Ecto neural progenitor cell (in vitro differentiated cells): ENCODE data around the gene FBXW7.

Experiments used
- DNase-seq: peaks from one replicate; pipeline ENCODE4 v3.0.0-alpha.2; 2018; ENCODE audit warnings: low spot score

Gene FBXW7

DNA sequence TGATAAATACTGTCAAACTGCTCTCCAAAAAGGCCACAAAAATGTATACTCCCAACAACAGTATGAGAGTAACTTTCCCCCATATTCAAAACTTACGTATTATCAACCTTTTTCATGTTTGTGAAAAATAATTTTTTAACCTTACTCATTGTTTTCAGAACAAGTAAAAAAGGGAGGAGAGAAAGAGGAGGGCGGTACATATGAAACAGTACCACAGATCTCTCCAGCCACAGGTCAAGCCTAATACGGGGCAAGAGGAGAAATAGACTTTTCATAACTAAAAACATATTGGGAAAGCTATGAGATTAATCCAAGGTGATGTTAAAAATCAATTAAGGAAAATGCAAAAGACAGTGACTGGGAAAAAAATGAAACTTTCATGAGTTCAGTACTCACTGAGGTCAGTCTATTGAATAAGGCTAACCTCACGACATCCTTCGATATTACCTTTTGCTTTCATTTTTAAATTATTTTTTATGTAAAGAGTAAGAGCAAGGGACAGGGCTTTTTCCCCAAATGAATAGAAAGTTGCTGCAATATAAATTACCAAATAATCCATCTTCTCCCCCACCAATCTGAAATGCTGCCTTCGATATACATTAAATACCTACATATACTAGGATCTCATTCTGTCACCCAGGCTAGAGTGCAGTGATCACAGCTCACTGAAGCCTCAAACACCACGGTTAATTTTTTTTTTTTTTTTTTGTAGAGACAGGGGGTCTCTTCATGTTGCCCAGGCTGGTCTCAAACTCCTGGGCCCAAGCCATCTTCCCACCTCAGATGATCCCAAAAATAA is 25.3 kb downstream of the FBXW7 start:
- DNase-seq = no peak

- DNase-seq = no peak
Measured at GRCh38 chr4:152509595-152510225, 26.2 kb downstream of the FBXW7 start.

DNA sequence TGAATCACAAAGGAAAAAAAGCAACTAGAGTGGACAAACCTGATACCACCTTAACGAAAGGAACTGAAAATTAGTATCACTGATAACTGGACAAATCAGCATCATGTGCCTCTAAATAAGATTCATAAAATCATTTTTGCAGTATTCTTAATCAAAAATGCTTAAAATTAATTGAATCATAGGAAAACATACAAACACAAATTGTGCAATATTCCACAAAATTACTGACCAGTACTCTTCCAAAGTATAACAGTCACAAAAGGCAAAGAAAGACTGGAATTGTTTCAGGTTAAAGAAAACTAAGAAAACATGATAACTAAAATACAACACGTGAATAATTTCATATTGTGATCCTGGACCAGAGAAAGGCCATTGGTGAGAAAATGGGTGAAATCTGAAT is 27.1 kb downstream of the FBXW7 start:
- DNase-seq = no peak

GRCh38 chr4:152508386-152508785 is 27.5 kb downstream of the FBXW7 start:
- no peak for DNase-seq

GRCh38 chr4:152503653-152504290 is 32.1 kb downstream of the FBXW7 start:
- DNase-seq = no peak

DNA sequence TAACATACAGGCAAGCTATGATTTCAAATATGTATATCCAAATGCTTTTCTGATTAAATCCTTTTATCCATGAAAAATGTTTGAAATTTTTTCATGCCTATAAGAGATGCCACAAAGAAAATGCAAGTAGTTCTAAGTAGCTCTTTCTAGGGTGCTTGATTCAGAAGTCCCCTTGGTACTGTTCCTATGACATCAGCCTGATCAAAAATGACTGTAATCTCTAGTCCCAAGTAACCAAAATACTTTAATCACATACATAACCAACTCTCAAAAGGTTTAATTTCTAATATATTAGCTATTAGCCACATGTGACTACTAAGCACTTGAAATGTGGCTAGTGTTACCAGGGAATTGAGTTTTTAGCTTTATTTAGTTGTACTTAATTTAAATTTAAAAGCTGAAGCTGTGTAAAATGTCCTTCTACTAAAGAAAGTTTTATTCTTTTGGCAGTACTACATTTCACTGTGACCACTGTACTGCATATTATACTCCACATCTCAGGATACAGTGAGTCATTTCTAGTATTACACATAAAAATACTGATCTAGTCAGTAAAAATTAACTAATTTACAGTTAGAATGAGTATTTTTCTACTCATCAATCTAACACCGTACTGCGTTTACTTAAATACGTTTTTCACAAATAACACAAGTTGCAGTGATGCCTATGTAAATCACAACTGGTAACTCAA is 33.9 kb downstream of the FBXW7 start:
- DNase-seq = no peak

DNA sequence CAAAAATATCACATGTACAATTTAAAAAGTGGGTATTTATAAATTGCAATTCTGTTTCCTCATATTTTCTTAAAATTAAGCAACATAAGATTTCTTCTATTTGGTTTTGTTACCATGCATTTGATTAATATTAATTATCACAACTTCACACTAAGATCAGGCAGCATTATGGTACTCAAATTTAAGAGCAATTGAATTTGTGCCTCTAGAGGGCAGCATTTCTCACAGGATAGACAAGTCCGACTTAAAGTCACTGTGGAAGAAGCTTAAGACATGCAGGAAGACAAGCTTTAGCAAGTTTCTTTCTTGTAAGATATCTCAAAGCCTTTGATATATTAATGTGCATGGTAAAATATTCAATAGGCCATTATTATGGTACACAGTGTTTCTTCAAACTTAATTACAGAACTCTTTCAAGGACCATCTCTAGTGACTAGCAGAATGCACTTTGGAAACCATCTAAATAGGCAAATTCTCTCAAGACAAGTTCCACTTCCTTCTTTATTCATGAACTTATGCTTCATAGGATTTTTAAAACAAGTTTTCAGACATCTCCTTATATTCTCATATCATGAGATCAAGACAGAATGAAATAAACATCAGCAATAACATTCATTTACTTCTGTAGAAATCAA is 35.0 kb downstream of the FBXW7 start:
- no peak for DNase-seq

- DNase-seq = no peak
Measured at GRCh38 chr4:152500275-152500674, 35.6 kb downstream of the FBXW7 start.

GRCh38 chr4:152499344-152499743 is 36.5 kb downstream of the FBXW7 start:
- no peak for DNase-seq

GRCh38 chr4:152494020-152494419 is 41.9 kb downstream of the FBXW7 start:
- DNase-seq = no peak

DNA sequence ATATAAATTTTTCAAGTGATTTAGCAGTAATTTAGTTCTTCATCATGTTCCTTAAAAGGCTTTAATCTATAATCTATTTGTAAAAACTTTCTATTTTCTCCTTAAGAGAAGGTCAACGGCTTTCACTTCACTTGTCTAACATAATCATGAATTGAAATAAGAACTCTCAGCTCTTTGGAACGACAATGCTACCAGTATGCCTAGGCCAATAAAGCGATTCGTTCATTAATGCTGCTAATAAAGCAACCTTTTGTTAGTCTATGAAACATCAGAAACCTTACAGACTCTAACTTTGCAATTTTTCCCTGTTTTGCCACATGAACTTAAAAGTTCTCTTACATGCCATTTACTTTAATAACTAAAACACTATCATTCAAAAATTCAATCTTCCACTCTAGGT is 47.6 kb downstream of the FBXW7 start:
- DNase-seq = no peak

DNA sequence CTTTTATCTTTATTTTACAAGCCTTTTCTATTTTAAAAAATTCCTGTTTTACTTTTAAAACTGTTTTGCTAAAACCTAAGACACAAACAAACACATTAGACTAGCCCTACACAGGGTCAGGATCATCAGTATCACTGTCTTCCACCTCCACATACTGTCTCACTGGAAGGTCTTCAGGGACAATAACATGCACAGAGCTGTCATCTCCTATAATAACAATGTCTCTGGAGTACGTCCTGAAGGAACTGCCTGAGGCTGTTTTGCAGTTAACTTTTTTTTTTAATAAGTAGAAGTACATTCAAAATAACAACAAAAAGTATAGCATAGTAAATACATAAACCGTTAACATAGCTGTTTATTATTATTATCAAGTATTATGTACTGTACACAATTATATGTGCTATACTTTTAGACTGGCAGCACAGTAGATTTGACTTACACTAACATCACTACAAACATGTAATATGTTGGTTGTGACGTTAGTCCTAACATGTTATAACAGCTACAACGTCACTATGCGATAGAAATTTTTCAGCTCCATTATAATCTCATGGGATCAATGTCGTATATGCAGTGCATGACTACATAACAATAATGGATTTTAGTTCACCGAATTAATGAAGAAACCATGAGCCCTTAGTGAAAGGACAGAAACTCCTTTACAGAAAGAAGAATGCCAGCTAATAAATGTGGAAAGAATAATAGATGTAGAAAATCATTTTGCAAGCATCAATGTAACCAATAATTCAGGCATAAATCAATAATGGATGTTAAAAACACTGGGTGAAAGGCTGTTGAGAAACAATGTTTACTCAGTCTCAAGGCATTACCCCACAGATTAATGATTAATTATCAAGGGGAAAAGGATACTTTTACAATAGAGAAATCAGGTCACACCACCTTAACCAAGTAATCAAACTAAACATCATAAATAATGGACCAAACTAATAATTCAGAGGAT is 49.2 kb downstream of the FBXW7 start:
- DNase-seq = no peak

GRCh38 chr4:152485726-152486276 is 50.1 kb downstream of the FBXW7 start:
- DNase-seq = no peak

GRCh38 chr4:152482211-152482610 is 53.7 kb downstream of the FBXW7 start:
- no peak for DNase-seq

DNA sequence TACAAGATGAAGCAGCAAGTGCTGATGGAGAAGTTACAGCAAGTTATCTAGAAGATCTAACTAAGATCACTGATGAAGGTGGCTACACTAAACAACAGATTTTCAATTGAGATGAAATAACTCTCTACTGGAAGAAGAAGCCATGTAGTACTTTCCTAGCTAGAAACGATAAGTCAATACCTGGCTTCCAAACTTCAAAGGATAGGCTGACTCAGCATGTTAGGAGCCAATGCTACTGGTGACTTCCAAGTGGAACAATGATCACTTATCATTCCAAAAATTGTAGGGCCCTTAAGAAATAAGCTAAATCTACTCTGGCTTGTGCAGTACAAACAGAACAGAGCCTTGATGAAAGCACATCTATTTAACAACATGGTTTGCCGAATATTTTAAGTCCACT is 55.0 kb downstream of the FBXW7 start:
- DNase-seq = no peak

GRCh38 chr4:152480326-152480725 is 55.6 kb downstream of the FBXW7 start:
- no peak for DNase-seq

DNA sequence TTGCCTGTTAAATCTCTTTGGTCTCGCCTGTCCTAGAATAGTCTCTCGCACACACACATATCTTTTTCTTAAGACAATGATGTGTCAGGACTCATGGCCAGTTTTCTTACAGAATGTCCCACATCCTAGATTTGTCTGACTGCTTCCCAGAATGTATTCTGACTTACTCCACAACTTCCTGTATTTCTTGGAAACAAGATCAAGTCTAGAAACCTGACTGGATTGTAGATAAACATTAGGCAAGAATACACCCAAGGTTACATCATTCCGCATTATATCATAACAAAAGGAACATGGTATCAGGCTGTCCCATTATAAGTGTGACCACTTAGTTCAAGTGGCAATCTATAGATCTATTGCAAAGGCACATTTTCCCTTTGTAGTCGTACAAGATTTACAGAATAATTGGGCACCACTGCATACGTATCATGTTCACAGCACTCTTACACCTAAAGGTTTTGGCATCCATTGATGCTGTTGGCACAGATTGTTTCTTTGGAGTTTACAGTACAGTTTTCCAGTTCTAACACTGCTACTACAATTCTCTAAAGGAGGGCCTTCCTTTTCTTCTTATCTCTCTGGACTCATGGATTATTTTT is 56.4 kb downstream of the FBXW7 start:
- no peak for DNase-seq

DNA sequence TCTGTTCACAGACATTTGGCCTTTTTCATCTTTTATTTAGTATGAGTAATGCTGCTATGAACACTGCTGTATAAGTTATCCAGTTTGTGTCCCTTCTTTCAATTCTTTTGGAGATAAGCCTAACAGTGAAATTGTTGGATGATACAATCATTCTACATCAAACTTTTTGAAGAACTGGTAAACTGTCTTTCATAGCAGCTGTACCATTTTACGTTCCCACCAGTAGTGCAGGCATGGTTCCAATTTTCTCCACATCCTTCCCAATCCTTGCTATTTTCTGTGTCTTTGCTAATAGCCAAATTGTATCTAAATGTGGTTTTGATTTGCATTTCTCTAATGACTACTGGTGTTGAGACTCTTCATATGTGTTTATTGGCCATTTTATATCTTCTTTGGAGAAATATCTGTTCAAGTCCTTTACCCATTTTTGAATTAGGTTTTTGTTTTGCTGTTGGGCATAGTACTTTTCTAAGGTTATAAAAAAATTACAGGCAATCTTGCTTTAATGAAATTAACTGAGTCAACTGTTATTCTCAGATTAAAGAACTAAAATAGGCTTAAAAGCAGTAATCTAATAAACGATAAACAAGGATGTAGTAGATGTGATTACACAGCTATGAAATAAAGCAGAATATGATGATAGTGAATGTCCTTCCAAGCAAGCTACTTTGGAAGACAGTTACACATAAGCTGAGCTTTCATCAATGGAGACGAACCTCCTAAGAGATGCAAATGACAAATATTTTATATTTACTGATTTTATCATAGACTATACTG is 57.2 kb downstream of the FBXW7 start:
- DNase-seq = no peak

GRCh38 chr4:152476796-152477195 is 59.1 kb downstream of the FBXW7 start:
- no peak for DNase-seq
